Right atrium auricular region (tissue), 2 donors: ENCODE measurements around the gene LMNTD2. TPM values are rescaled to one million over a fixed set of nuclear protein-coding genes. Genes with fewer than 3 reads are reported as not detected.
A peak's percentile ranks its signal among the peaks of the same experiment; 100 is the strongest.
"Not testable (repeated sequence)": the region's sequence is repeated elsewhere in the genome, so short reads cannot be mapped to it uniquely, and the experiment has no call there.

Source experiments
- DNase-seq: peaks from one replicate; pipeline ENCODE4 v3.0.0-alpha.2; 2019; ENCODE audit warnings: low spot score
- H3K27ac ChIP-seq, 2 donors: fragments of 200-600 bp; sonication (generic); 1 replicate in 1 of 2; 2 replicates in 1 of 2; pipeline ENCODE4 v1.5.1; 2016 to 2019
- H3K27me3 ChIP-seq, 2 donors: fragments of 200-600 bp; sonication (generic); one replicate each; pipeline versions ENCODE4 v1.5.1 to v1.6.0; 2017 to 2019
- H3K36me3 ChIP-seq: fragments of 200-600 bp; sonication (generic); one replicate; pipeline ENCODE4 v1.5.1; 2016
- H3K4me1 ChIP-seq, 2 donors: fragments of 200-600 bp; sonication (generic); one replicate each; pipeline versions ENCODE4 v1.5.1 to v1.6.0; 2017 to 2019
- H3K4me3 ChIP-seq, 2 donors: fragments of 200-600 bp; sonication (generic); 1 replicate in 1 of 2; 2 replicates in 1 of 2; pipeline ENCODE4 v1.5.1; 2017 to 2019; ENCODE audit warnings: mild to moderate bottlenecking in 1 of 2, moderate library complexity in 1 of 2
- H3K9me3 ChIP-seq, 2 donors: fragments of 200-600 bp; sonication (generic); one replicate each; pipeline ENCODE4 v1.5.1; 2019
- CTCF ChIP-seq, 2 donors: fragments of 200-600 bp; sonication (generic); IDR thresholded peaks; one replicate each; pipeline ENCODE4 v1.5.1; 2019; ENCODE audit warnings: antibody characterized with exemption in 2 of 2
- total RNA-seq, 2 donors: library from RNA; depleted of rRNA; stranded (reverse); fragments of >200 nt; gene quantifications; one replicate each; pipeline ENCODE4 v1.1.0, GENCODE V29; 2016

LMNTD2 gene
- total RNA-seq, 2 donors from 2014 or later = 0.33 to 0.86 TPM

- Histone ChIP-seq H3K4me3 (no peak overlapping the region), H3K27me3 (no peaks in the 10 kb centered on the region), H3K36me3 (no peaks in the 10 kb centered on the region), H3K4me1 (no peaks in the 10 kb centered on the region), H3K9me3 (no peaks in the 10 kb centered on the region), H3K27ac (no peak overlapping the region)
- no peak for DNase-seq
- no peak for TF ChIP-seq CTCF (IDR thresholded peaks at IDR 0.05)
These were observed 34.3 kb downstream of the LMNTD2 start for GRCh38 chr11:526192-526591.

GRCh38 chr11:521177-521688 lies 39.3 kb downstream of the LMNTD2 start:
- Histone ChIP-seq H3K36me3 (no peaks in the 10 kb centered on the region), H3K27me3 (no peaks in the 10 kb centered on the region), H3K9me3 (no peaks in the 10 kb centered on the region), H3K27ac (no peak overlapping the region), H3K4me3 (no peak overlapping the region), H3K4me1 (peaks cover 0 to 8% of the 10 kb centered on the region in 2 donors)
- TF ChIP-seq CTCF (IDR thresholded peaks at IDR 0.05) = no peak
- no peak for DNase-seq

- Histone ChIP-seq H3K4me3 (no peak overlapping the region), H3K36me3 (no peaks in the 10 kb centered on the region), H3K27ac (no peak overlapping the region), H3K27me3 (no peaks in the 10 kb centered on the region), H3K9me3 (no peaks in the 10 kb centered on the region), H3K4me1 (peaks cover 0 to 8% of the 10 kb centered on the region in 2 donors)
- TF ChIP-seq CTCF (IDR thresholded peaks at IDR 0.05) = no peak
- DNase-seq = no peak
These were observed 39.9 kb downstream of the LMNTD2 start for GRCh38 chr11:520428-521176.

- Histone ChIP-seq H3K36me3 (no peaks in the 10 kb centered on the region), H3K27me3 (no peaks in the 10 kb centered on the region), H3K4me3 (peak overlapping the region; percentile 17 to 26), H3K4me1 (peaks cover 0 to 8% of the 10 kb centered on the region in 2 donors), H3K27ac (peak overlapping the region; percentile 65 to 73), H3K9me3 (no peaks in the 10 kb centered on the region)
- peak; percentile 99 to 100 for TF ChIP-seq CTCF (IDR thresholded peaks at IDR 0.05)
- DNase-seq = peak; percentile 96
These were observed 41.9 kb downstream of the LMNTD2 start for GRCh38 chr11:518463-519202.

- not testable (repeated sequence) for H3K27ac ChIP-seq, H3K4me3 ChIP-seq, H3K27me3 ChIP-seq, H3K9me3 ChIP-seq, H3K36me3 ChIP-seq, DNase-seq, H3K4me1 ChIP-seq
These were observed 43.4 kb downstream of the LMNTD2 start for GRCh38 chr11:516918-517685.

GRCh38 chr11:516400-516799 lies 44.1 kb downstream of the LMNTD2 start:
- H3K27me3 ChIP-seq = no peaks in the 10 kb centered on the region
- peaks cover 0 to 8% of the 10 kb centered on the region in 2 donors for H3K4me1 ChIP-seq
- no peak for TF ChIP-seq CTCF (IDR thresholded peaks at IDR 0.05)
- H3K27ac ChIP-seq = no peak overlapping the region
- H3K36me3 ChIP-seq = no peaks in the 10 kb centered on the region
- no peak for DNase-seq
- H3K4me3 ChIP-seq = no peak overlapping the region
- no peaks in the 10 kb centered on the region for H3K9me3 ChIP-seq
